ENCODE measurements around the gene PIM1.
"Not testable (repeated sequence)": the region's sequence is repeated elsewhere in the genome, so short reads cannot be mapped to it uniquely, and the experiment has no call there.

The PIM1 gene

GRCh38 chr6:37174196-37174514 is 4.2 kb downstream of the PIM1 start:
- Histone ChIP-seq H3K27ac (ENCODE audit: low read length) (peak overlapping the region; percentile 19), H3K9me3 (ENCODE audit: control insufficient read depth in 1 of 2, low read length in 2 of 2) (no peaks in the 10 kb centered on the region), H3K27me3 (ENCODE audit: low read depth, low read length) (no peaks in the 10 kb centered on the region), H3K4me3 (ENCODE audit: low read depth in 1 of 2, low read length in 2 of 2) (peak overlapping the region; percentile 84 to 93), H3K4me1 (ENCODE audit: control insufficient read depth in 1 of 2, insufficient read depth in 2 of 2, low read length in 2 of 2) (peaks cover 0 to 30% of the 10 kb centered on the region in 2 donors), H3K36me3 (ENCODE audit: control insufficient read depth in 1 of 2, insufficient read depth in 2 of 2, low read length in 2 of 2) (peaks cover 33 to 36% of the 10 kb centered on the region in 2 donors)

- H3K9me3 ChIP-seq (ENCODE audit: control insufficient read depth in 1 of 2, low read length in 2 of 2): no peaks in the 10 kb centered on the region
- H3K27ac ChIP-seq (ENCODE audit: low read length): peak overlapping the region; percentile 13
- H3K36me3 ChIP-seq (ENCODE audit: control insufficient read depth in 1 of 2, insufficient read depth in 2 of 2, low read length in 2 of 2): peaks cover 28 to 36% of the 10 kb centered on the region in 2 donors
- H3K4me3 ChIP-seq (ENCODE audit: low read depth in 1 of 2, low read length in 2 of 2): peak overlapping the region; percentile 38 to 84
- H3K4me1 ChIP-seq (ENCODE audit: control insufficient read depth in 1 of 2, insufficient read depth in 2 of 2, low read length in 2 of 2): peaks cover 0 to 30% of the 10 kb centered on the region in 2 donors
- H3K27me3 ChIP-seq (ENCODE audit: low read depth, low read length): no peaks in the 10 kb centered on the region
Observed at GRCh38 chr6:37174515-37175331, 4.8 kb downstream of the PIM1 start.

- H3K27ac ChIP-seq (ENCODE audit: low read length): peak overlapping the region; percentile 30
- no peaks in the 10 kb centered on the region for H3K27me3 ChIP-seq (ENCODE audit: low read depth, low read length)
- peaks cover 28 to 36% of the 10 kb centered on the region in 2 donors for H3K36me3 ChIP-seq (ENCODE audit: control insufficient read depth in 1 of 2, insufficient read depth in 2 of 2, low read length in 2 of 2)
- no peaks in the 10 kb centered on the region for H3K9me3 ChIP-seq (ENCODE audit: control insufficient read depth in 1 of 2, low read length in 2 of 2)
- peaks cover 0 to 30% of the 10 kb centered on the region in 2 donors for H3K4me1 ChIP-seq (ENCODE audit: control insufficient read depth in 1 of 2, insufficient read depth in 2 of 2, low read length in 2 of 2)
- H3K4me3 ChIP-seq (ENCODE audit: low read depth in 1 of 2, low read length in 2 of 2): peak overlapping the region in 1 of 2 donors; percentile 32
Observed at GRCh38 chr6:37175332-37176267, 5.6 kb downstream of the PIM1 start.

GRCh38 chr6:37176268-37177076 is 6.5 kb downstream of the PIM1 start:
- Histone ChIP-seq H3K4me3 (ENCODE audit: low read depth in 1 of 2, low read length in 2 of 2) (no peak overlapping the region), H3K36me3 (ENCODE audit: control insufficient read depth in 1 of 2, insufficient read depth in 2 of 2, low read length in 2 of 2) (peaks cover 28 to 36% of the 10 kb centered on the region in 2 donors), H3K27ac (ENCODE audit: low read length) (no peak overlapping the region), H3K9me3 (ENCODE audit: control insufficient read depth in 1 of 2, low read length in 2 of 2) (no peaks in the 10 kb centered on the region), H3K4me1 (ENCODE audit: control insufficient read depth in 1 of 2, insufficient read depth in 2 of 2, low read length in 2 of 2) (peaks cover 0 to 30% of the 10 kb centered on the region in 2 donors), H3K27me3 (ENCODE audit: low read depth, low read length) (no peaks in the 10 kb centered on the region)

- no peaks in the 10 kb centered on the region for H3K9me3 ChIP-seq (ENCODE audit: control insufficient read depth in 1 of 2, low read length in 2 of 2)
- H3K36me3 ChIP-seq (ENCODE audit: control insufficient read depth in 1 of 2, insufficient read depth in 2 of 2, low read length in 2 of 2): peaks cover 28 to 35% of the 10 kb centered on the region in 2 donors
- no peaks in the 10 kb centered on the region for H3K27me3 ChIP-seq (ENCODE audit: low read depth, low read length)
- H3K4me3 ChIP-seq (ENCODE audit: low read depth in 1 of 2, low read length in 2 of 2): no peak overlapping the region
- H3K27ac ChIP-seq (ENCODE audit: low read length): no peak overlapping the region
- H3K4me1 ChIP-seq (ENCODE audit: control insufficient read depth in 1 of 2, insufficient read depth in 2 of 2, low read length in 2 of 2): peaks cover 0 to 28% of the 10 kb centered on the region in 2 donors
Observed at GRCh38 chr6:37177077-37177934, 7.4 kb downstream of the PIM1 start.

- H3K9me3 ChIP-seq (ENCODE audit: control insufficient read depth in 1 of 2, low read length in 2 of 2): no peaks in the 10 kb centered on the region
- H3K36me3 ChIP-seq (ENCODE audit: control insufficient read depth in 1 of 2, insufficient read depth in 2 of 2, low read length in 2 of 2): peaks cover 22 to 29% of the 10 kb centered on the region in 2 donors
- H3K27ac ChIP-seq (ENCODE audit: low read length): no peak overlapping the region
- peaks cover 0 to 21% of the 10 kb centered on the region in 2 donors for H3K4me1 ChIP-seq (ENCODE audit: control insufficient read depth in 1 of 2, insufficient read depth in 2 of 2, low read length in 2 of 2)
- no peak overlapping the region for H3K4me3 ChIP-seq (ENCODE audit: low read depth in 1 of 2, low read length in 2 of 2)
- no peaks in the 10 kb centered on the region for H3K27me3 ChIP-seq (ENCODE audit: low read depth, low read length)
Observed at GRCh38 chr6:37177935-37178517, 8.1 kb downstream of the PIM1 start.

GRCh38 chr6:37180075-37180474 is 10.1 kb downstream of the PIM1 start:
- no peaks in the 10 kb centered on the region for H3K9me3 ChIP-seq (ENCODE audit: control insufficient read depth in 1 of 2, low read length in 2 of 2)
- H3K36me3 ChIP-seq (ENCODE audit: control insufficient read depth in 1 of 2, insufficient read depth in 2 of 2, low read length in 2 of 2): peaks cover 2 to 8% of the 10 kb centered on the region in 2 donors
- no peak overlapping the region for H3K4me3 ChIP-seq (ENCODE audit: low read depth in 1 of 2, low read length in 2 of 2)
- no peaks in the 10 kb centered on the region for H3K27me3 ChIP-seq (ENCODE audit: low read depth, low read length)
- H3K27ac ChIP-seq (ENCODE audit: low read length): no peak overlapping the region
- peaks cover 0 to under 1% of the 10 kb centered on the region in 2 donors for H3K4me1 ChIP-seq (ENCODE audit: control insufficient read depth in 1 of 2, insufficient read depth in 2 of 2, low read length in 2 of 2)

- H3K4me1 ChIP-seq (ENCODE audit: control insufficient read depth in 1 of 2, insufficient read depth in 2 of 2, low read length in 2 of 2); H3K27me3 ChIP-seq (ENCODE audit: low read depth, low read length); H3K36me3 ChIP-seq (ENCODE audit: control insufficient read depth in 1 of 2, insufficient read depth in 2 of 2, low read length in 2 of 2); H3K27ac ChIP-seq (ENCODE audit: low read length); H3K4me3 ChIP-seq (ENCODE audit: low read depth in 1 of 2, low read length in 2 of 2); H3K9me3 ChIP-seq (ENCODE audit: control insufficient read depth in 1 of 2, low read length in 2 of 2): not testable (repeated sequence)
Observed at GRCh38 chr6:37180610-37181009, 10.7 kb downstream of the PIM1 start.

- Histone ChIP-seq H3K4me3 (ENCODE audit: low read depth in 1 of 2, low read length in 2 of 2) (no peak overlapping the region), H3K36me3 (ENCODE audit: control insufficient read depth in 1 of 2, insufficient read depth in 2 of 2, low read length in 2 of 2) (no peaks in the 10 kb centered on the region), H3K27me3 (ENCODE audit: low read depth, low read length) (no peaks in the 10 kb centered on the region), H3K27ac (ENCODE audit: low read length) (peak overlapping the region; percentile 51), H3K9me3 (ENCODE audit: control insufficient read depth in 1 of 2, low read length in 2 of 2) (no peaks in the 10 kb centered on the region), H3K4me1 (ENCODE audit: control insufficient read depth in 1 of 2, insufficient read depth in 2 of 2, low read length in 2 of 2) (no peaks in the 10 kb centered on the region)
Observed at GRCh38 chr6:37182736-37183590, 13.0 kb downstream of the PIM1 start.

Measured in muscle layer of duodenum (tissue), 2 donors.